ENCODE measurements around the gene ASAP3. TPM values are rescaled to one million over a fixed set of nuclear protein-coding genes. Genes with fewer than 3 reads are reported as not detected.

The ASAP3 gene
- total and polyA plus RNA-seq, 2 donors (not counting 3 experiments of a cell fraction or from before 2014, with no cell fraction given) = 12.5 to 14.2 TPM

DNA sequence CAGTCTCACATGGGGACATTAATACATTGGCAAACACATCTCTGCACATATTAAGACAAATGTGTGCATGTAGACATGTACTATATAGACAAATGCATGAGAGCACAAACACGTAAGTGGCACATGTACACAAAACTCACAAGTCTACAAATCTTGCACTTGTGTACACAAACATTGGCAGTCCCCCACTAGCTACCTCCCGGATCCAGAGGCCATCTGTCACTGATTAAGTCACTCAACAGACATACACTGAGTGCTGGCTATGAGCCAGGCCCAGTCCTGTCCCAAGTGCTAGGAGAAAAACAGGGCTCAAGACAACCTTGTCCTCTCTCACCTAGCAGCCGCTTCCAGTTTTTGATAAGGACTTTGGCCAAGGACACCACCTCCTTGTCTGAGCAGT, 66.4 kb downstream of the ASAP3 start:
- CTCF ChIA-PET = interaction anchor here (1.6 kb wide), 1 partner anchor 79 kb away, joined by 4 read pairs; no protein-coding TSS in a partner anchor
- Histone ChIP-seq H3K9ac (replicated peaks; ENCODE audit: extremely low read depth, insufficient read depth, low read length) (no peak overlapping the region), H3K4me2 (ENCODE audit: insufficient read depth, low read length) (no peak overlapping the region), H2AFZ (ENCODE audit: low read depth, low read length) (no peak overlapping the region), H3K79me2 (ENCODE audit: control insufficient read depth, insufficient read depth, low read length) (no peaks in the 10 kb centered on the region), H3K36me3 (ENCODE audit: control insufficient read depth in 2 of 2, extremely low read depth in 1 of 2, insufficient read depth in 2 of 2, low read length in 2 of 2) (no peaks in the 10 kb centered on the region), H3K9me3 (replicated peaks; ENCODE audit: control insufficient read depth, insufficient read depth, low read length) (no peaks in the 10 kb centered on the region), H3K9me1 (replicated peaks; ENCODE audit: control insufficient read depth, extremely low read depth, insufficient read depth, low read length) (no peaks in the 10 kb centered on the region), H3K4me3 (replicated peaks in 1 of 3; ENCODE audit: insufficient read depth in 1 of 3, low read depth in 1 of 3, low read length in 3 of 3) (no peak overlapping the region), H3K27me3 (ENCODE audit: control insufficient read depth in 2 of 2, insufficient read depth in 2 of 2, low read length in 2 of 2) (no peaks in the 10 kb centered on the region), H3K4me1 (ENCODE audit: control insufficient read depth, extremely low read depth, insufficient read depth, low read length) (peaks cover 5% of the 10 kb centered on the region), H4K20me1 (replicated peaks; ENCODE audit: control insufficient read depth, extremely low read depth, insufficient read depth, low read length) (no peaks in the 10 kb centered on the region), H3K27ac (ENCODE audit: insufficient read depth, low read depth, low read length) (no peak overlapping the region)
- no peak for DNase-seq (ENCODE audit: low read depth, low spot score)
- dilution Hi-C loops (cut with MboI; ENCODE audit: extremely low pct_ligation_motif_present, low sequenced_read_pairs) = no loop called here
- BruUV-seq (replicated peaks) = no TSS peak
- intact Hi-C loops (cut with micrococcal nuclease) = no loop called here
- POLR2A ChIA-PET = no interaction called here
- no peak for FAIRE-seq
- TF ChIP-seq GATA2 (IDR thresholded peaks at IDR 0.05; ENCODE audit: insufficient read depth, insufficient read length, low read depth, low read length) = no peak
- TF ChIP-seq POLR2A (IDR thresholded peaks at IDR 0.05; ENCODE audit: low read depth, low read length) = no peak
- TF ChIP-seq FOS (IDR thresholded peaks at IDR 0.05; ENCODE audit: borderline replicate concordance, insufficient read depth, low read length) = no peak
- no peak for TF ChIP-seq EZH2 (IDR thresholded peaks at IDR 0.05; ENCODE audit: borderline replicate concordance, low read depth, low read length, severe bottlenecking)
- no peak for TF ChIP-seq POLR2AphosphoS5 (IDR thresholded peaks at IDR 0.05; ENCODE audit: insufficient read depth, low read depth, low read length)
- TF ChIP-seq, protein P1, sequence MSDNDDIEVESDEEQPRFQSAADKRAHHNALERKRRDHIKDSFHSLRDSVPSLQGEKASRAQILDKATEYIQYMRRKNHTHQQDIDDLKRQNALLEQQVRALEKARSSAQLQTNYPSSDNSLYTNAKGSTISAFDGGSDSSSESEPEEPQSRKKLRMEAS (IDR thresholded peaks at IDR 0.05; ENCODE audit: insufficient read depth, insufficient read length) = no peak
- no peak for TF ChIP-seq JUN (IDR thresholded peaks at IDR 0.05; ENCODE audit: borderline replicate concordance, insufficient read depth, insufficient read length, low read depth)
- no peak for TF ChIP-seq MYC (IDR thresholded peaks at IDR 0.05; ENCODE audit: low read depth, low read length)
- TF ChIP-seq, protein P2, sequence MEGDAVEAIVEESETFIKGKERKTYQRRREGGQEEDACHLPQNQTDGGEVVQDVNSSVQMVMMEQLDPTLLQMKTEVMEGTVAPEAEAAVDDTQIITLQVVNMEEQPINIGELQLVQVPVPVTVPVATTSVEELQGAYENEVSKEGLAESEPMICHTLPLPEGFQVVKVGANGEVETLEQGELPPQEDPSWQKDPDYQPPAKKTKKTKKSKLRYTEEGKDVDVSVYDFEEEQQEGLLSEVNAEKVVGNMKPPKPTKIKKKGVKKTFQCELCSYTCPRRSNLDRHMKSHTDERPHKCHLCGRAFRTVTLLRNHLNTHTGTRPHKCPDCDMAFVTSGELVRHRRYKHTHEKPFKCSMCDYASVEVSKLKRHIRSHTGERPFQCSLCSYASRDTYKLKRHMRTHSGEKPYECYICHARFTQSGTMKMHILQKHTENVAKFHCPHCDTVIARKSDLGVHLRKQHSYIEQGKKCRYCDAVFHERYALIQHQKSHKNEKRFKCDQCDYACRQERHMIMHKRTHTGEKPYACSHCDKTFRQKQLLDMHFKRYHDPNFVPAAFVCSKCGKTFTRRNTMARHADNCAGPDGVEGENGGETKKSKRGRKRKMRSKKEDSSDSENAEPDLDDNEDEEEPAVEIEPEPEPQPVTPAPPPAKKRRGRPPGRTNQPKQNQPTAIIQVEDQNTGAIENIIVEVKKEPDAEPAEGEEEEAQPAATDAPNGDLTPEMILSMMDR (IDR thresholded peaks at IDR 0.05; ENCODE audit: extremely low read depth in 1 of 2, insufficient read depth in 1 of 2, low read depth in 1 of 2, low read length in 2 of 2) = no peak

All from endothelial cell of umbilical vein (primary cell).